K562 (cell line): ENCODE measurements around the gene DMBT1. TPM values are rescaled to one million over a fixed set of nuclear protein-coding genes. Genes with fewer than 3 reads are reported as not detected.

Source experiments
- ATAC-seq: fragments of 200-7000 bp; cut with Tn5 transposase; 3 replicates; pipeline ENCODE4 v1.9.1; 2020; ENCODE audit warnings: moderate library complexity
- BruUV-seq: library from RNA; stranded (reverse); fragments of 400-500 nt; replicated peaks from 2 replicates; lab custom pipeline; 2021; lab: Mats Ljungman, UMichigan
- CTCF ChIA-PET: fragments of 300-600 bp; formaldehyde crosslinking; extraction: SDS; loops from one replicate; lab custom pipeline; 2021; ENCODE audit warnings: low intra/inter-chr PET ratio; lab: Yijun Ruan, JAX
- POLR2A ChIA-PET: fragments of 300-600, 350-650 bp; sonication (Branson Sonifier 250); formaldehyde crosslinking; extraction: SDS; loops from one replicate; lab custom pipeline; 2021; ENCODE audit warnings: antibody characterized with exemption, inconsistent platforms; lab: Yijun Ruan, JAX
- DNase-seq, 4 experiments: peaks; one replicate each; pipeline versions ENCODE4 v3.0.0 to v3.0.0-alpha.2; 2011 to 2018; ENCODE audit warnings: low spot score in 3 of 4, mixed read lengths in 3 of 4; ENCODE audit errors: extremely low read depth in 1 of 4
- FAIRE-seq: peaks from 2 replicates; lab custom pipeline; 2011; peaks lifted over from hg19 to GRCh38; lab: Jason Lieb, UNC
- H2AFZ ChIP-seq: 2 replicates; pipeline ENCODE4 v1.6.0; 2011; ENCODE audit warnings: low read depth, low read length, control low read depth, inconsistent platforms
- H3K27ac ChIP-seq: fragments of 200-600 bp; 3 replicates; pipeline ENCODE4 v1.8.0; 2011; ENCODE audit warnings: low read depth, mild to moderate bottlenecking, control low read depth, inconsistent platforms, low read length, moderate library complexity, mixed read lengths; ENCODE audit errors: extremely low read depth
- H3K27me3 ChIP-seq, 2 experiments: fragments of 300-600 bp in 1 of 2; 2 replicates in 1 of 2; 3 replicates in 1 of 2; pipeline versions ENCODE4 v1.6.0 to v1.8.0; 2011; ENCODE audit warnings: inconsistent platforms in 2 of 2, low read length in 2 of 2, mild to moderate bottlenecking in 1 of 2, mixed read lengths in 1 of 2, moderate library complexity in 1 of 2; ENCODE audit not compliant: control insufficient read depth in 2 of 2, insufficient read depth in 2 of 2
- H3K36me3 ChIP-seq: fragments of 300-600 bp; 3 replicates; pipeline ENCODE4 v1.8.0; 2011; ENCODE audit warnings: mild to moderate bottlenecking, low read length, inconsistent platforms; ENCODE audit not compliant: control insufficient read depth, insufficient read depth
- H3K4me1 ChIP-seq, 2 experiments: fragments of 200-600 bp in 1 of 2; replicated peaks in 1 of 2; 2 replicates in 1 of 2; 3 replicates in 1 of 2; pipeline versions ENCODE4 v1.5.1 to v1.8.0; 2011; ENCODE audit warnings: inconsistent platforms in 2 of 2, low read length in 2 of 2, mild to moderate bottlenecking in 1 of 2, mixed read lengths in 1 of 2, moderate library complexity in 1 of 2; ENCODE audit not compliant: control insufficient read depth in 2 of 2, insufficient read depth in 2 of 2
- H3K4me2 ChIP-seq: 2 replicates; pipeline ENCODE4 v1.6.1; 2011; ENCODE audit warnings: low read length, control low read depth, inconsistent platforms, mixed read lengths; ENCODE audit not compliant: insufficient read depth
- H3K4me3 ChIP-seq: fragments of 200-600 bp; sonication (generic), shearing (Covaris generic); 2 replicates; pipeline ENCODE4 v1.5.1; 2016; ENCODE audit warnings: control low read depth, inconsistent platforms
- H3K79me2 ChIP-seq: fragments of 200-600 bp; 3 replicates; pipeline ENCODE4 v1.8.0; 2011; ENCODE audit warnings: low read length, inconsistent platforms; ENCODE audit not compliant: control insufficient read depth, insufficient read depth
- H3K9ac ChIP-seq, 2 experiments: 2 replicates each; pipeline versions ENCODE4 v1.6.0 to v1.6.1; 2011; ENCODE audit warnings: low read depth in 2 of 2, low read length in 2 of 2, control low read depth in 1 of 2, inconsistent platforms in 1 of 2, mild to moderate bottlenecking in 1 of 2, mixed read lengths in 1 of 2; ENCODE audit not compliant: insufficient read depth in 1 of 2
- H3K9me1 ChIP-seq: one replicate; pipeline ENCODE4 v1.6.0; 2011; ENCODE audit warnings: inconsistent platforms, mild to moderate bottlenecking, low read length, moderate library complexity; ENCODE audit not compliant: control insufficient read depth, insufficient read depth
- H3K9me3 ChIP-seq: replicated peaks from 2 replicates; pipeline ENCODE4 v1.5.1; 2011; ENCODE audit warnings: low read depth, low read length, inconsistent platforms; ENCODE audit not compliant: control insufficient read depth, insufficient read depth
- H4K20me1 ChIP-seq: replicated peaks from 2 replicates; pipeline ENCODE4 v1.6.1; 2011; ENCODE audit warnings: low read length, inconsistent platforms, mixed read lengths; ENCODE audit not compliant: control insufficient read depth, insufficient read depth
- HIVEP1 ChIP-seq: fragments of 250-450 bp; sonication (Bioruptor Pico); IDR thresholded peaks from 2 replicates; pipeline ENCODE4 v1.4.0; 2020; ENCODE audit warnings: mild to moderate bottlenecking
- LEF1 ChIP-seq: fragments of 450-650 bp; IDR thresholded peaks from 2 replicates; pipeline ENCODE4 v1.6.1; 2016; ENCODE audit warnings: mild to moderate bottlenecking
- RB1 ChIP-seq: fragments of 450-650 bp; IDR thresholded peaks from 2 replicates; pipeline ENCODE4 v1.6.1; 2017; ENCODE audit warnings: low read depth, mild to moderate bottlenecking
- RBFOX2 ChIP-seq: fragments of 200-400 bp; formaldehyde crosslinking; IDR thresholded peaks from 2 replicates; pipeline ENCODE4 v1.6.1; 2017; ENCODE audit warnings: low read depth, mild to moderate bottlenecking, low read length, moderate library complexity
- SRSF7 ChIP-seq: fragments of 200-400 bp; formaldehyde crosslinking; optimal IDR thresholded peaks from 2 replicates; pipeline ENCODE3; 2017; ENCODE audit warnings: mild to moderate bottlenecking, low read depth, low read length
- YBX1 ChIP-seq: fragments of 450-650 bp; IDR thresholded peaks from 2 replicates; pipeline ENCODE4 v1.7.1; 2016; ENCODE audit warnings: mild to moderate bottlenecking
- ZBTB49 ChIP-seq: sonication (generic); formaldehyde crosslinking; IDR thresholded peaks from 2 replicates; pipeline ENCODE4 v1.8.0; 2022; ENCODE audit warnings: missing genetic modification reagents, mild to moderate bottlenecking, borderline replicate concordance
- WGBS: fragments of 100-300 bp; shearing (Covaris generic); methylation state at CpG from one replicate; pipeline ENCODE4 v1.1.6; 2016; ENCODE audit warnings: low coverage, mixed read lengths; ENCODE audit not compliant: insufficient coverage; ENCODE audit errors: missing lambda C conversion rate; 5-methylcytosine and 5-hydroxymethylcytosine counted together
- in situ Hi-C: fragments of 300-500 bp; cut with MboI; formaldehyde crosslinking; loops from 4 replicates; pipeline ENCODE4 v1.15.0; 2018; ENCODE audit warnings: inconsistent platforms, mixed read lengths
- intact Hi-C: fragments of 100-400 bp; cut with micrococcal nuclease; formaldehyde crosslinking; loops from 2 replicates; pipeline ENCODE4 v1.14.2; 2022
- polyA plus RNA-seq, 8 experiments: library from polyadenylated mRNA; depleted of rRNA in 4 of 8; stranded (reverse) in 5 of 8; unstranded in 3 of 8; fragments of >200 nt; fragmentation: Nextera tagmentation in 2 of 8; fragmentation: Illumina TruSeq in 1 of 8; extraction: Ambion mirVana in 2 of 8; extraction: Trizol in 1 of 8; gene quantifications; 2 replicates each; pipeline versions ENCODE4 v1.2.1 to v1.2.3, GENCODE V29; 2011 to 2014; ENCODE audit warnings: inconsistent platforms in 1 of 8, missing spikeins in 1 of 8
- total RNA-seq, 7 experiments: library from RNA; depleted of rRNA in 6 of 7; stranded (reverse); fragments of >200 nt in 6 of 7; fragmentation: Illumina TruSeq in 2 of 7; extraction: Trizol in 2 of 7; gene quantifications; 2 replicates each; pipeline versions ENCODE4 v1.2.1 to v1.2.3, GENCODE V29; 2011 to 2021; ENCODE audit warnings: low replicate concordance in 1 of 7

DMBT1 gene
- total and polyA plus RNA-seq, 9 of the 15 experiments (the other 6 are each of a cell fraction or from before 2014, with no cell fraction given): 0.01 to 0.07 TPM; not detected in 7

- H3K9me1 ChIP-seq: no peaks in the 10 kb centered on the region
- no peak for DNase-seq
- BruUV-seq: no TSS peak
- TF ChIP-seq YBX1 (no peak), HIVEP1 (CRISPR knock-in tag) (no peak), RB1 (no peak), ZBTB49 (no peak), SRSF7 (no peak), RBFOX2 (no peak), LEF1 (no peak)
- TF ChIP-seq, all 486 proteins: peak for 0
- no peak overlapping the region for H3K9ac ChIP-seq
- in situ Hi-C loops (no loop called here), intact Hi-C loops (no loop called here)
- H3K4me2 ChIP-seq: no peak overlapping the region
- ChIA-PET CTCF (no interaction called here), POLR2A (no interaction called here)
- H3K79me2 ChIP-seq: no peaks in the 10 kb centered on the region
- peaks cover 0 to 11% of the 10 kb centered on the region in 2 experiments; a peak in 1 of 5 replicates for H3K27me3 ChIP-seq
- ATAC-seq: no peak
- no peak overlapping the region for H3K4me3 ChIP-seq
- no peaks in the 10 kb centered on the region for H4K20me1 ChIP-seq
- no peaks in the 10 kb centered on the region for H3K9me3 ChIP-seq
- no peak overlapping the region for H2AFZ ChIP-seq
- WGBS: 2% methylated on average over 6 of the region's 6 CpGs
- H3K36me3 ChIP-seq: no peaks in the 10 kb centered on the region
- FAIRE-seq: no peak
- no peak overlapping the region for H3K27ac ChIP-seq
- no peaks in the 10 kb centered on the region for H3K4me1 ChIP-seq
Observed at GRCh38 chr10:122554131-122555036, 6.2 kb upstream of the DMBT1 start.
